Activated T-cell treated with anti-CD3 and anti-CD28 coated beads for 4 hours (primary cell): ENCODE measurements around the gene SLC2A13.
"Not testable (repeated sequence)": the region's sequence is repeated elsewhere in the genome, so short reads cannot be mapped to it uniquely, and the experiment has no call there.

ENCODE experiments used
- DNase-seq: peaks from one replicate; pipeline ENCODE4 v3.0.0-alpha.2; 2020

Gene SLC2A13

GRCh38 chr12:39920222-39920621 lies 185.7 kb downstream of the SLC2A13 start:
- no peak for DNase-seq

- no peak for DNase-seq
Measured at GRCh38 chr12:39919790-39920189, 186.1 kb downstream of the SLC2A13 start.

- DNase-seq: no peak
Measured at GRCh38 chr12:39915249-39915648, 190.6 kb downstream of the SLC2A13 start.

DNA sequence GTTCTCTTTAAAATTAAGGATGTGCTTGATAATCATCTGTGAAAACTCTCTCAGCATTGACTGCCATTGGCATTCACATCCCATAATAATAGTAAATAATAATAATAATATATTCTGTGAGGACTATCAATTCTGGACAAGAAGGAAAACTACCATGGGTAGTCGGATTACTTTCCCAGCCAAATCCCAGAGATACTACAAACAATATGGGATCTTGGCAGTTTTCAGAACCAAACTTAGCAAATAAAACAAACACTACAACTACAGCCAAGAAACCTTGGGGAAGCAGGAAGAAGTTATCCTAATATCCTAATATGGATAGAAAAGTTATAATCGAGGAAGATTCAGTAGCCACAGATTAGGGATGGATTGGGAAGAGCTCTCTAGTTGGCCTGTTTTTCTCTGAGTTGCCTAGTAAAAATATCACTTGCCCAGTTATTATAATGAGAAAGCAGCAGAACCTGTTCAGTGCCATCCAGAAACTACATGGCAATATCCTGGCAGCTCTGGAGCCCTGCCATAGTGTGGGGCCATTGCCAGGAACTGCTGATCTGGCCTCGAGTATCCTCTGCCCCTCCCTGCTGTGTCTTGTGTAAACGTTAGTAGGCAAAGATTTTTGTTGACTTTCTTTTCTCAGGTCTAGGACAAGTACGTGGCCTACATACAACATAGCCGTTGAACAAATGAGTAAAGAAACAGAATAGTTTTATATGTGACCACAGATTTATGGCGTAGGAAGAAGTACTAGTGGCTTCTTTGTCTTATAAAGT lies 193.5 kb downstream of the SLC2A13 start:
- no peak for DNase-seq

DNA sequence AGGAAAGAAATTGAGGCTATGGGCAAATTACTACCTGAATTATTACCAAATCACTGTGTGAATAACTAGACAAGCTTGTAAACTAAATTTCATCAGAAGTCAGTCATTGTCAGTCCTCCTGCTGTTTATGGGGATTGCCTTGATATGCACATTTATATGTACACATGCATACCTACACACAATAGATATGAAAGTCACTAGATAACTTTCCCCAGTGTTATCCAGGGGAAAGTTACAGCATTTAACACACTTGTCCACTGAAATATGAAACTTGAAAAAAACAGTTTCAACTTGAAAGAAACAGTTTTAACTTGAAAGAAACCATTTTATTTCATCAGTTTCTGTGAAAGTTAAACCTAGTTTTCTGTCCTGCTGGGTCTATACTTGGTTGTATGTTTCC lies 199.6 kb downstream of the SLC2A13 start:
- DNase-seq: no peak

DNA sequence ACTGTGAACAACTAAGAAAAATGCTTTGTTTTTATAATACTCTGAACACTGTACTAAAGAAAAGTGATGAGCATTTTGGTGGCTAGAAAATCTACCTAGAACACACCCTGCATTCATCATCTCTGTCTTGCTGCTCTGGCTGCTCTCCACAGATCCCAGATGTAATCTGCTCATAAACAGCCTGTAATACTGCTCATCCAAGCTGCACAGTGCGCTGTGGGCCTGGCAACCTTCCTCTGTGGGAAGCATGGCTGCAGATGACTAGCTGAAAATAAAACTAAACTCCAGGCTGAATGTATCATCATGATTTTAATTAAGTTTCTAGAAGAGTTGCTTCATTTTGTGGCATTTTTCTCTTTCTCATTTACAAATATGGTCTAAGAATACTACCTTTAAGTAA lies 200.7 kb downstream of the SLC2A13 start:
- no peak for DNase-seq

GRCh38 chr12:39902821-39903220 lies 203.1 kb downstream of the SLC2A13 start:
- DNase-seq: no peak

GRCh38 chr12:39897315-39897714 lies 208.6 kb downstream of the SLC2A13 start:
- DNase-seq: no peak

DNA sequence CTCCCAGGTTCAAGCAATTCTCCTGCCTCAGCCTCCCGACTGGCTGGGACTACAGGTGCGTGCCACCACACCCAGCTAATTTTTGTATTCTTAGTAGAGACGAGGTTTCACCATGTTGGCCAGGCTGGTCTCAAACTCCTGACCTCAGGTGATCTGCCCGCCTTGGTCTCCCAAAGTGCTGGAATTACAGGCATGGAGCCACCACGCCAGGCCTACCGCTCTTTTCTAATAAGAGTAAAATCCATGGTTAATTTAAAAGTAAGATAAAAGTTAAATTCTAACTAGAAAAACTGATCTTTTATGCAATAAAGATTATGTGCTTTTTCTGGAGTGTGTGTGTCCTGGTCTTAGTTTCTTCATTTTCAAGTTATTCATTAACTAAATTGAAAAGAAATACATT lies 212.5 kb downstream of the SLC2A13 start:
- not testable (repeated sequence) for DNase-seq

GRCh38 chr12:39892146-39892545 lies 213.7 kb downstream of the SLC2A13 start:
- no peak for DNase-seq

GRCh38 chr12:39887856-39888255 lies 218.0 kb downstream of the SLC2A13 start:
- no peak for DNase-seq

GRCh38 chr12:39886106-39886505 lies 219.8 kb downstream of the SLC2A13 start:
- no peak for DNase-seq

DNA sequence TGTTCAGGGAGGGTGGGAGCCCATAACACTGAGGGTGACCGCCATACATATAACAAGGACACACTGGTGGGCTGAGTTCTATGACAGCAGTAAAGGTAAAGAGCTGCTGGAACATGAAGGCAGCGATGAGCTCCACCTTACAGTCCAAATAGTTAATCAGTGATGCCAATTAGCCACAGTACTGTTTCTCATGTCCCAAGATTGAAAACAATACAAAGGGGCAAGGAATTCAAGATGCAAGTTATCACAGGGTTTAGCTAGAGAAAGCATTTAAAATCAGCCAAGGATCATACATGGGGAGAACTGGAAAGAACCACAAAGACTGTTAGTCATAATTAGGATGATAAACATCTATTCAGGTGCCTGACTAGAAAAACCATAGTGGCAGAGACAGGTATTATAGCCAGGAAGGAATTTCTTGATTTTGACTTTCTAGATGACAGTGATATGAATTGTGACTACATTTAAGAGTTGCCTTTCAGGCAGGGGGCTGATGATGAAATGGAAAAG lies 221.2 kb downstream of the SLC2A13 start:
- no peak for DNase-seq

DNA sequence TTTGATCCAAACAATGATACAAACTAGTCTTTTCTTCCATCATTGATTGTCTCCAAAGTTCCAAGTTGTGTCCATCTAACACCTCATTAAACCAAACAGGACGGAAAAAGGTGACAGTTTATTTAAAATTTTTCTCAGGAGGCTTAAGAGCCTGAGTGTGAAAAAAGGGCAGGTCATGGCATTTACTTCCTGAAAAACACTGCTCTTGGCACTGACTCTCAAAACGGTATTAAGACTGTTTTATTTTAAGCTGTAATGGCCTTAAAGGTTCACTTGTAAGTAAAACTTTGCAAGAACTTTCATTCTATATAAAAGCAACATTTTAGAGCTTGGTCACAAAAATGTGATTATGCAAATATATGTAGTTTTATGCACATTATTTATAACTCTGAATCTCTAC lies 222.5 kb downstream of the SLC2A13 start:
- DNase-seq: no peak

DNA sequence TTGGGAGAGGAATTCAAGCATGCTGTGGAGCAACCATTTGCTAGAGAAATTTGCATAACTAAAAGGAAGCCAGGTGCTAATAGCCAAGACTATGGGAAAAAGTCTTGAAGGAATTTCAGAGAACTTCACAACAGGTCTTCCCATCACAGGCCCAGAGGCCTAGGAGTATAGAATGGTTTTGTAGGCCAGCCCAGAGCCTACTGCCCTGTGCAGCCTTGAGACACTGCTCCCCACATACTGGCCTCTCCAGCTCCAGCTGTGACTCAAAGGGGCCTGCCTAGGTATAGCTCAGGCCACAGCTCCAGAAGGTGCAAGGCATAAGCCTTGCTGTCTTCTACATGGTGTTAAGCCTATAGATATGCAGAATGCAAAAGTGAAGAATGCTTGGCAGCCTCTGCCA lies 227.1 kb downstream of the SLC2A13 start:
- DNase-seq: no peak

DNA sequence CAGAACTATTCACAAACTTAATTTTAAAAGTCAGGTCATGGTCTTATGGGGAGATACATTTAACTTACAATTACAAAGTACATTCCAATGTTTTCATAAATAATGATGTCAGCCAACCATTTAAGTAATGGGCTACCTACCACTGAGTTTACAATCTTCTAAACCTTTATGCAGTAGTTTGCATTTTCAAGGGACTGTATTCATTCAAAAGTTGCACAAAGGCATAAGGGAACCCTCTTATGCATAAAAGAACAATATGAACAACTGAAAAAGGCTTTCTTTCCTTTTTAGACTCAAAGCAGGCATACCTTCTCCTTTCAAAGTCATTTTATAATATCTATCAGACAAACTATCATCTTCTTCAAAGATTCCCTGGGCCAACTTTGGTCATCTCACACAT lies 230.2 kb downstream of the SLC2A13 start:
- DNase-seq: no peak

GRCh38 chr12:39874785-39875184 lies 231.1 kb downstream of the SLC2A13 start:
- no peak for DNase-seq

- no peak for DNase-seq
Measured at GRCh38 chr12:39873065-39873464, 232.8 kb downstream of the SLC2A13 start.

GRCh38 chr12:39872425-39872824 lies 233.5 kb downstream of the SLC2A13 start:
- DNase-seq: no peak

- no peak for DNase-seq
Measured at GRCh38 chr12:39868328-39868725, 237.6 kb downstream of the SLC2A13 start.

DNA sequence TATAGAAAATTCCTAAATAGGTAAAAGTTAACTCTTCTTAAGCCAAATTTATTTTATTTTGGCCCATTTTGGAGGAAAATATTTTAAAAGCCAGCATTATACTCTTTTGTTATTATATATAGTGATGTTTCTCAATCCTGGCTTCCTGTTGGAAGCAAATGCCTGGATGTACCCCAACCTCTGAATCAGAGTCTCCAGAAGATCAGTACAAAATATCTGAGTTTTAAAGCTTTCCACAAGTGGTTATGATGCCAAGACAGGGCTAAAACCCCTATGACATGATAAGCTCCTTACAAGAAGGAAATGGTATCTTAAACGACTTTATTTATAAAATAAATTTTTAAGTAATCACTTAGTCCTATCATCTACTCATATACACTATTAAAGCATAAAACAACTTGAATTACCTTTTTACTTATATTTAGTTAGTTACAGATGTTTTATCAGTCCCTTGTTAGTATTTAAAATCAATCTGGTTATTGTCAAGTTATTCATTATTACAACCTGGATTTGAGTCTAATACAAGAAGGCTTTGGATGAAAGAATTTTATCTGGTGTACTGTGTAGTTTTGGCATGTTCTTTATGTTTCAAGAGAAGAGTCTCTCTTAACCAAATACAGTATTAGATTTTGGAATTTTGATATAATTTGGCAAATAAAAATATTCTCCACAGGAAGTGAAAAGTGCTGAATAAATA lies 238.1 kb downstream of the SLC2A13 start:
- no peak for DNase-seq

DNA sequence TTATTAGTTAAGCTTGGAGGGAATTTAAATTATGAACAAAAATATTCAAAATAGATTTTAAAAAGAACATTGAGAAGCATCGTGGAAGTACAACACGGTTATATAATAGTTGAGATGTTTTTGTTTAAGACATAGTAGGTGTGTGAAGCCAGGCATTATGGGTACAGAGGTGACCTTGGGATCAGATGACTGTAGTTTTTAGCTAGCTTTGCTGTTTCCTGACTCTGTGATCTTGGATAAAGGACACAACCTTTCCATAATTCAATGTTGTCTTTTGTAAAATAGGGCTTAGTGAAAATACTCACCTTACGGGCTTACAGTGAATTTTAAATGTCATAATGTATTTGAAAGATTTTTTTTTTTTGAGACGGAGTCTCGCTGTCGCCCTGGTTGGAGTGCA lies 239.7 kb downstream of the SLC2A13 start:
- no peak for DNase-seq

DNA sequence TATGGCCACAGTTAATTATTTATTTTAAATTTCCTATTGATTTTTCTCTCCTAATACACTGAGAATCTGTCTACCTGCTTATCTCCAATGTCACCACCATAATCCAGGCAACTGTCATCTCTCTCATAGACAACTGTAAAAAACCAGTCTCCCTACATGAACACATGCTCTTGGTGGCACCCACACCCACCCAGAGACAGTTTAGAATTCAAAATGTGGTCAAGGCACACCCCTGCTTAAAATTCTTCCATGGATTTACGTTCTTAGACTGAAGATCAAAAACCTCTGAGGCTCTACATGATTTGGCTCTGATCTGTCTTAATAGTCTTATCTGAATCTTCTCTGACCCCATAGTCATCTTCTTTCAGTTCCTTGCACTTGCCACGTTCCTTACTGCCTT lies 245.2 kb downstream of the SLC2A13 start:
- DNase-seq: no peak

DNA sequence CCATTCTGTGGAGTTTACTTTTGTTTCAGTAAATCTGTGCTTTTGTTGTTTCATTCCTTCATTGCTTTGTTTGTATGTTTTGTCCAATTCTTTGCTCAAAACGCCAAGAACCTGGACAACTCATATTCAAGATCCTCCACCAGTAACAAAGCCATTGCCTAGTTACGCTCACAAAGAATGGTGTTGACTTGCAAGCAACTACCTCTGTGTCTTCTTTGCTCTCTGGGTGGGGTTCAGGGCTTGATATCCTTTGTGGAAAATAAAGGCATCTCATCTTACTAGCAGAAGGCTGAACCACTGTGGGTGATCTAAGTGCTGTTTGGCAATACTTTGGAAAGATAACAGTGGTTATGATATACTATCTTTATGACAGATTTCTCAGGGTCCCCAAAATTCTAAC lies 252.9 kb downstream of the SLC2A13 start:
- no peak for DNase-seq
